Uterus (tissue), 4 donors: ENCODE data around the gene DMXL1. TPM values are rescaled to one million over a fixed set of nuclear protein-coding genes. Genes with fewer than 3 reads are reported as not detected.

ENCODE experiments used
- DNase-seq, 2 donors: peaks; one replicate each; pipeline ENCODE4 v3.0.0-alpha.2; 2019 to 2020
- H3K27ac ChIP-seq, 2 donors: fragments of 200-600 bp; sonication (generic); 1 replicate in 1 of 2; 2 replicates in 1 of 2; pipeline ENCODE4 v1.5.1; 2016 to 2018
- H3K27me3 ChIP-seq, 2 donors: fragments of 200-600 bp; sonication (generic); one replicate each; pipeline ENCODE4 v1.5.1; 2018 to 2019; ENCODE audit warnings: control low read depth in 1 of 2
- H3K36me3 ChIP-seq, 2 donors: fragments of 200-600 bp; sonication (generic); one replicate each; pipeline ENCODE4 v1.5.1; 2019; ENCODE audit warnings: control low read depth in 1 of 2
- H3K4me1 ChIP-seq, 2 donors: fragments of 200-600 bp; sonication (generic); one replicate each; pipeline ENCODE4 v1.5.1; 2018 to 2019; ENCODE audit warnings: control low read depth in 1 of 2
- H3K4me3 ChIP-seq, 2 donors: fragments of 200-600 bp; sonication (generic); 1 replicate in 1 of 2; 2 replicates in 1 of 2; pipeline ENCODE4 v1.5.1; 2018 to 2019; ENCODE audit warnings: mild to moderate bottlenecking in 1 of 2
- H3K9me3 ChIP-seq, 2 donors: fragments of 200-600 bp; sonication (generic); one replicate each; pipeline ENCODE4 v1.5.1; 2019; ENCODE audit warnings: control low read depth in 1 of 2
- POLR2A ChIP-seq, 2 donors: fragments of 450-650 bp; IDR thresholded peaks; one replicate each; pipeline ENCODE4 v1.6.1; 2016; ENCODE audit warnings: antibody characterized with exemption in 2 of 2, mild to moderate bottlenecking in 1 of 2, moderate library complexity in 1 of 2
- intact Hi-C: fragments of 100-400 bp; cut with DNase I; formaldehyde crosslinking; loops from one replicate; pipeline ENCODE4 v1.15.1; 2023; ENCODE audit warnings: low total_unique reads
- total RNA-seq, 4 donors: library from RNA; depleted of rRNA in 3 of 4; stranded (reverse); fragments of >200 nt in 3 of 4; gene quantifications; one replicate each; pipeline versions ENCODE4 v1.1.0 to v1.2.4, GENCODE V29; 2014 to 2023
- TF ChIP-seq, protein P1 (sequence below), 4 experiments: fragments of 200-600 bp in 2 of 4; fragments of 450-650 bp in 2 of 4; sonication (generic) in 2 of 4; IDR thresholded peaks; one replicate each; pipeline ENCODE4 v1.5.1; 2016 to 2019; ENCODE audit warnings: antibody characterized with exemption in 4 of 4, mild to moderate bottlenecking in 2 of 4, moderate library complexity in 1 of 4
- donor health status: DM: yes; HTN: yes; CAD: no.

Gene DMXL1
- total RNA-seq, 4 donors from 2014 or later = 24.4 to 119 (median 56.1) TPM

DNA sequence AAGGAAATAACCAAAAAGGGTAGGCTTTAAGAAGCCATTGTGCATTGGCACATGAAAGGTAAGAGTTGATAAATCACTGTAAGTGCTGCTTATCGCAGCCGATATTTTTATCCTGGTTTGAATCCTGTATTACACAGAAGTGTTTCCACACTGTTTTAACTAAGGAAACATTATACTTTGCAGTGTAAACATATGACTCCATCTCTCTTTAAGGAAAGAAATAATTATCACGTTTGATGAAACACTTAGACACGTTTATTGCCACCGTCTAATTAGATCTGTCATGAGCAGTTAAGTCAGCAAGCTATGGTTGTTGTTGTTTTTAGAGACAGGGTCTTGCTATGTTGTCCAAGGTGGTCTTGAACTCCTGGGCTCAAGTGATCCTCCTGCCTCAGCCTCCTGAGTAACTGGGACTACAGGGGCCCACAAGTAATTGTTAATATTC lies 199.3 kb downstream of the DMXL1 start:
- TF ChIP-seq, protein P1, sequence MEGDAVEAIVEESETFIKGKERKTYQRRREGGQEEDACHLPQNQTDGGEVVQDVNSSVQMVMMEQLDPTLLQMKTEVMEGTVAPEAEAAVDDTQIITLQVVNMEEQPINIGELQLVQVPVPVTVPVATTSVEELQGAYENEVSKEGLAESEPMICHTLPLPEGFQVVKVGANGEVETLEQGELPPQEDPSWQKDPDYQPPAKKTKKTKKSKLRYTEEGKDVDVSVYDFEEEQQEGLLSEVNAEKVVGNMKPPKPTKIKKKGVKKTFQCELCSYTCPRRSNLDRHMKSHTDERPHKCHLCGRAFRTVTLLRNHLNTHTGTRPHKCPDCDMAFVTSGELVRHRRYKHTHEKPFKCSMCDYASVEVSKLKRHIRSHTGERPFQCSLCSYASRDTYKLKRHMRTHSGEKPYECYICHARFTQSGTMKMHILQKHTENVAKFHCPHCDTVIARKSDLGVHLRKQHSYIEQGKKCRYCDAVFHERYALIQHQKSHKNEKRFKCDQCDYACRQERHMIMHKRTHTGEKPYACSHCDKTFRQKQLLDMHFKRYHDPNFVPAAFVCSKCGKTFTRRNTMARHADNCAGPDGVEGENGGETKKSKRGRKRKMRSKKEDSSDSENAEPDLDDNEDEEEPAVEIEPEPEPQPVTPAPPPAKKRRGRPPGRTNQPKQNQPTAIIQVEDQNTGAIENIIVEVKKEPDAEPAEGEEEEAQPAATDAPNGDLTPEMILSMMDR (IDR thresholded peaks at IDR 0.05) = no peak
- no peak for TF ChIP-seq POLR2A (IDR thresholded peaks at IDR 0.05)
- Histone ChIP-seq H3K4me3 (peak overlapping the region in 1 of 2 donors; percentile 71), H3K9me3 (no peaks in the 10 kb centered on the region), H3K4me1 (no peaks in the 10 kb centered on the region), H3K27ac (peak overlapping the region in 1 of 2 donors; percentile 90), H3K27me3 (no peaks in the 10 kb centered on the region), H3K36me3 (no peaks in the 10 kb centered on the region)
- DNase-seq = no peak
- intact Hi-C loops = no loop called here

DNA sequence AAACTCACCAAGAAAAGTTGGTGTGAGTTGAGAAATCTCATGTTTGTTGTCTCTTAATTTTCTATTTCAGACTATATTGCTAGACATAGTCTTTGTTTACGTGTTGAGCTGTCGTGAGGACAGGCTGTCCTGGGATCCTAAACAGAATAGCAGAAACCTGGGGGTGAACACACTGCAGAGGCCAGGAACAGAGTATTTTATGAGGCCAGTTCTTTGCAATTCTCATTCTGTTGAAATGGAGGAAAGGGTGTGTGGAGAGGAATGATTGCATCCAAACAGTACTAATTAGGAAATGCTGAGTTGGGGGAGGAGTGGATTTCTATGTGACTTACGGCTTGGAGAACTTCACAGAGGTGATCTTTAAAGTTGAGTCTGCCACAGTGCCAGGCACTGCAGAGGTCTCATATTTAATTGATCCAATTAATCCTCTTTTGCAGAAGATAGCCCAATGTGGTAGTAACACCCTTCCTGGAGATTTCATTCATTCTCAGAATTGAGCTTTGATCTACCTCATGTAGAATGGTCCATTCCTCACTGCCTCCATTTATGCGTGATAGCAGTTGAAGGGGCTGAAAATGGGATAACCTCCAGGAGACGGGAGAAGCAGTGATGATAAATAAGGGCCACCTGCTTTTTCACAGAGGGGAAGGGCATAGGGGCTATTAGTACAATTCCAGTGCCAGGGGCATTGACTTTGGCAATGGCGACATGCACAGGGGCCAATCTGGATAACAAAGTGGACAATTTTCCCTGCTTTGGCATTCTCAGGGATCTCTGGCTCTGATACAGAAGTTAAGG lies 200.3 kb downstream of the DMXL1 start:
- no peak overlapping the region for H3K4me3 ChIP-seq
- no peaks in the 10 kb centered on the region for H3K4me1 ChIP-seq
- no peak for TF ChIP-seq POLR2A (IDR thresholded peaks at IDR 0.05)
- TF ChIP-seq, protein P1 (IDR thresholded peaks at IDR 0.05) = no peak
- H3K36me3 ChIP-seq = no peaks in the 10 kb centered on the region
- DNase-seq = no peak
- intact Hi-C loops = no loop called here
- no peak overlapping the region for H3K27ac ChIP-seq
- no peaks in the 10 kb centered on the region for H3K27me3 ChIP-seq
- H3K9me3 ChIP-seq = no peaks in the 10 kb centered on the region

DNA sequence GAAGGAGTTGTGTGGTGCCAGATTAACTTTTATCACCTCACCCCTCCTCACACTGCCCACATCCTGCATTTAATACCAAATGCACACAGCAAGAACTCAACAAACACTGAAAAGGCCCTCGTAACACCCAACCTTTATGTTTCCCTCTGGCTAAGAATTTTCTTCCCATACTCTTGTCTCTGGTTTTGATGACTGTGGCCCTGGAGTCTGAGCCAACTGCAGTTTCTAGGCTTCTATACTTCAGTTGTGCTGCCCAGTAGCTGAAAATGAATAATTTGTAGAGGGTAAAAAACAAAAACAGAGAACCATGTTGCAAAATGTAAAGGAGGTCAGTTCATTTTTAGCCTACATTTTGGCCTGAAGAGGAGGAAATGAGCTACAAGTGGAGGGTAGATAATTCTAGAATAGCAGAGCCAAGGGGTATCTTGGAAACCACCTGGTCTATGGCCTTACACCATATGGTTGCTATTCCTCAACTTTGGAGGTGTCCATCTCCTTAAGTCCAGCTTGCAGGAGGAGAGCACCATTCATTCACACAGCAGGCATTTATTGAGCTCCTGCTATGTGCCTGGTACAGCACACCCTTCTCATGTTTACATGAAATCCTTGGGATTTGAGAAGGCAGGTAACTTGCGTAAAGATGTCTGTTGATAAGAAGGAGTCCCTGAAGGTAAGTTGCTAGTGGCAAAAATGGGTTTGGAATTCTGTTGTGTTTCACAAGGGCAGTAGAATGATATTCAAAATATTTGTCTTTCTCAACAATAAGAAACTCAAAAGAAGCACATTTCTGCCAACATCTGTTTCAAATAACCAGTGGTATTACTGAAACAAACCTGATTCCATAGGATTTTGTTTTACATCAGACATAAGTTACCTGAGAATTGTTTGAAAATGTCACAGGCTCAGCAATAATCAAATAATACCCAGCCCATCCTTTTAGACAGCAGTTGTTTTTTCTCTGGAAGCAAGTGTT lies 201.2 kb downstream of the DMXL1 start:
- Histone ChIP-seq H3K4me1 (no peaks in the 10 kb centered on the region), H3K27ac (no peak overlapping the region), H3K27me3 (no peaks in the 10 kb centered on the region), H3K36me3 (no peaks in the 10 kb centered on the region), H3K9me3 (no peaks in the 10 kb centered on the region), H3K4me3 (no peak overlapping the region)
- DNase-seq = no peak
- intact Hi-C loops = no loop called here
- no peak for TF ChIP-seq POLR2A (IDR thresholded peaks at IDR 0.05)
- TF ChIP-seq, protein P1 (IDR thresholded peaks at IDR 0.05) = no peak

DNA sequence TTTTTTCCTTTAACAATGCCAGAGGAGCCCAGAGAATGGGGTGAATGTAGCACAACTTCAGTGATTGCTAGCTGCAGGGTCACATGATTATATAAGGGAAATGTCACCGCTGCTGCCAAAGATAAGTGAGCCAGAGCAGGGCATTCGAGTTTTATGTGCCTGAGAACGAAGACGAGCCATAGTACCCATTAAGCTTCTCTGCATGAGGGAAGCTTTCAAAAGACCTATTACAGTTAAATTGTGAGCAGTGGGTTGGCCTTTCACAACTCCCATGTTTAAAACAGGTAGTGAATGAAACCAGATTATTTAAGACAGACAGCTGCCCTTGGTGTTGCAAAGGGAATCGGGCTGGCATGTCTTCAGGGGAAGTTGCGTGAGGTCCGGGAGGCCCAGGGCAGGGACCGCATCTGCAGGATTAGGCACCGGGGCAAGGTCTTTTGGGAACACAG lies 202.5 kb downstream of the DMXL1 start:
- Histone ChIP-seq H3K27ac (no peak overlapping the region), H3K9me3 (no peaks in the 10 kb centered on the region), H3K4me1 (no peaks in the 10 kb centered on the region), H3K4me3 (no peak overlapping the region), H3K27me3 (no peaks in the 10 kb centered on the region), H3K36me3 (no peaks in the 10 kb centered on the region)
- TF ChIP-seq, protein P1 (IDR thresholded peaks at IDR 0.05) = no peak
- no peak for TF ChIP-seq POLR2A (IDR thresholded peaks at IDR 0.05)
- intact Hi-C loops = no loop called here
- DNase-seq = no peak
